Measurements from ENCODE around the gene MLPH. TPM values are rescaled to one million over a fixed set of nuclear protein-coding genes. Genes with fewer than 3 reads are reported as not detected.

The MLPH gene
- polyA plus RNA-seq, 1 experiment: 15.6 TPM

DNA sequence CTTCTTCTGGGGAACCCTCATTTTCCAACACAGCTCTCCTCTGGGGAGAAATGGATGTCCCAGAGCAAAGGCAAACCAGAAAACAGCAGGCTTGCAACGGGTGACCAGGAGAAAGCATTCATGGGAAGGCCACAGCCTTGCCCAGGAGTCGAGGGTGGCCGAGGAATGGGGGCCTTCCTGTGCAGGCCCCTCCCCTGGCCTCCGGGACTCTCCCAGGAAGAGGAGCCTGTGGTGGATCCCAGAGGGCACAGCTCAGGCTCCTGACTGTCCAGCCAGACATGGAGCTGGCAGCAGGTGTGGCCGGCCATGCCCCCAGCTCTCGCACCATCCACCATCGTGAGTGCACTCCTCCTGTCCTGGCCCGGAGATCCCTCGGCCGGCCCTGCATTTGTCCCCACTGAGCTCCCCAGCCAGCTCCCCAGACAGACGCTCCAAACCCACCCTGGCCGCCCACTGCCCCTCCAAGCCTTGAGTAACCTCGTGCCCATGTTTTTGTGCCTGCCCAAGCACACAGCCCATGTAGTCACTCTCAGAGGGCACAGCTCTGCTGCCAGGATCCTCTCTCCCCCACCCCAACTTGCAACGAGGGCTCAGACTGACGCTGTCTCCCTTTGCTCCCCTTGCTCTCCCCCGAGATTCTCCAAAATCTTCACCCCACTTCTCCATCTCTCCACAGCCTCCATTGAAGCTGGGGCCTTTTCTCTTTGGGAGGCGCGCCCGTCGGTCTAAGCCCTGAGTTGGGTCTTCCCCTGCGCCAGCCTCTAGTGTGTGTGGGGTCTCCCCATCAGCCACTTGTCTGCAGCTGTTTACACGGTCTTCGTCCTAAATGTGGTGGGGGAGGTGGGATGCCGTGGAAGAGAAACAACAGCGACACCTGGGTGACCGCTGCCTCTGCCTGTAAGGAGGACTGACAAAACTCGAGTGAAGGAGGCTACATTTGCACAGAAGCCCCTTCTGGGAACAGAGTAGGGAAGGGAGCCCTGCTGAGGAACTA, 89.1 kb downstream of the MLPH start:
- peaks cover 3% of the 10 kb centered on the region; the same call in 1 of the 2 replicates for H3K9me3 ChIP-seq (ENCODE audit: control insufficient read depth, insufficient read depth, low read length)
- no peak overlapping the region for H3K27ac ChIP-seq (ENCODE audit: low read depth, low read length)
- TF ChIP-seq, protein P1, sequence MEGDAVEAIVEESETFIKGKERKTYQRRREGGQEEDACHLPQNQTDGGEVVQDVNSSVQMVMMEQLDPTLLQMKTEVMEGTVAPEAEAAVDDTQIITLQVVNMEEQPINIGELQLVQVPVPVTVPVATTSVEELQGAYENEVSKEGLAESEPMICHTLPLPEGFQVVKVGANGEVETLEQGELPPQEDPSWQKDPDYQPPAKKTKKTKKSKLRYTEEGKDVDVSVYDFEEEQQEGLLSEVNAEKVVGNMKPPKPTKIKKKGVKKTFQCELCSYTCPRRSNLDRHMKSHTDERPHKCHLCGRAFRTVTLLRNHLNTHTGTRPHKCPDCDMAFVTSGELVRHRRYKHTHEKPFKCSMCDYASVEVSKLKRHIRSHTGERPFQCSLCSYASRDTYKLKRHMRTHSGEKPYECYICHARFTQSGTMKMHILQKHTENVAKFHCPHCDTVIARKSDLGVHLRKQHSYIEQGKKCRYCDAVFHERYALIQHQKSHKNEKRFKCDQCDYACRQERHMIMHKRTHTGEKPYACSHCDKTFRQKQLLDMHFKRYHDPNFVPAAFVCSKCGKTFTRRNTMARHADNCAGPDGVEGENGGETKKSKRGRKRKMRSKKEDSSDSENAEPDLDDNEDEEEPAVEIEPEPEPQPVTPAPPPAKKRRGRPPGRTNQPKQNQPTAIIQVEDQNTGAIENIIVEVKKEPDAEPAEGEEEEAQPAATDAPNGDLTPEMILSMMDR (IDR thresholded peaks at IDR 0.05; ENCODE audit: low read depth, low read length): no peak
- H3K27me3 ChIP-seq (ENCODE audit: control insufficient read depth, insufficient read depth, low read length): peaks cover 9% of the 10 kb centered on the region
- ChIA-PET CTCF (interaction anchor here (1.3 kb wide), 2 partner anchors 63 to 199 kb away, joined by 3 to 4 read pairs; no protein-coding TSS in a partner anchor), POLR2A (no interaction called here)
- no peak for DNase-seq (ENCODE audit: low read depth, low spot score)
- no peak overlapping the region for H3K4me3 ChIP-seq (ENCODE audit: low read depth, low read length)

DNA sequence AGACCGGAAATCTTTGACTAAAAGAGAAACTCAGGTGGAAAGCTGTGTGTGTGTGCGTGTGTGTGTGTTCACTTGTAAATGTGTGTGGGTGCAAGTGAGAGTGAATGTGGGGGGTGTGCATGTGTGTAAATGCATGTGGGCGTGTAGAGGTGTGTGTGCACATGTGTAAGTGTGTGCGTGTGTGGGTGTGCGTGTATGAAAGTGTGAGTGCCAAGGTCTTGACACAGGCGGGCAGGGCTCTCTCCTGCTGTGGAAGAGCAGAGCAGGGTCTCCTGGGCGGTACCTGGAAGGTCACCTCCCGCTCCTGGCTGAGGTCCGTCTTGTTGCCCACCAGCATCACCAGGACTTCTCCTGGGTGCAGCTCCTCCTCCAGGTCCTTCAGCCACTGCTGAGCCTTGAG, 89.9 kb downstream of the MLPH start:
- TF ChIP-seq, protein P1 (IDR thresholded peaks at IDR 0.05; ENCODE audit: low read depth, low read length): no peak
- Histone ChIP-seq H3K27me3 (ENCODE audit: control insufficient read depth, insufficient read depth, low read length) (peaks cover 9% of the 10 kb centered on the region), H3K4me3 (ENCODE audit: low read depth, low read length) (no peak overlapping the region), H3K27ac (ENCODE audit: low read depth, low read length) (no peak overlapping the region), H3K9me3 (ENCODE audit: control insufficient read depth, insufficient read depth, low read length) (peaks cover 3% of the 10 kb centered on the region; the same call in 1 of the 2 replicates)
- CTCF ChIA-PET: interaction anchor here (1.3 kb wide), 2 partner anchors 64 to 198 kb away, joined by 3 to 4 read pairs; no protein-coding TSS in a partner anchor
- POLR2A ChIA-PET: no interaction called here
- no peak for DNase-seq (ENCODE audit: low read depth, low spot score)

DNA sequence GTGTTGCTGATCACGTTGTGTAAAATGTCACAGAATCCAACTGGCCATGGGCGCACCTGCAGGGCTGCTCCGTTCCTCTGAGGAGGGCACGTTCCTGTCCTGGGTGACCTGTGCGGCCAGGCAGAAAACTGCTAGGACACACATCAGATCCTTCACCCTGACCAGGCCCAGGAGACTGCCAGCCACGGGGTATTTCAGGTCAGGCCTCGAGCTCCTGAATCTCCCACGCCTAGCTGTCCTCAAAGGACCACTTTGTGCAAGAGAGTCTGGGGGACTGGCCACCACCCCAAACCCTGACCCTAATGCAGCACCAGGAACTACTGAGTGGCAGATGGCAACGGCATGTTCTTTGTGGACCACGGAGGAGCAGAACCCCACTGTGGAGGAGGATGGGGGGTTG, 90.4 kb downstream of the MLPH start:
- no peak for DNase-seq (ENCODE audit: low read depth, low spot score)
- CTCF ChIA-PET: interaction anchor here (1.3 kb wide), 1 partner anchor 65 kb away, joined by 4 read pairs; no protein-coding TSS in a partner anchor
- TF ChIP-seq, protein P1 (IDR thresholded peaks at IDR 0.05; ENCODE audit: low read depth, low read length): no peak
- Histone ChIP-seq H3K9me3 (ENCODE audit: control insufficient read depth, insufficient read depth, low read length) (peaks cover 3% of the 10 kb centered on the region; the same call in 1 of the 2 replicates), H3K27ac (ENCODE audit: low read depth, low read length) (no peak overlapping the region), H3K4me3 (ENCODE audit: low read depth, low read length) (no peak overlapping the region), H3K27me3 (ENCODE audit: control insufficient read depth, insufficient read depth, low read length) (peaks cover 9% of the 10 kb centered on the region)
- POLR2A ChIA-PET: no interaction called here

DNA sequence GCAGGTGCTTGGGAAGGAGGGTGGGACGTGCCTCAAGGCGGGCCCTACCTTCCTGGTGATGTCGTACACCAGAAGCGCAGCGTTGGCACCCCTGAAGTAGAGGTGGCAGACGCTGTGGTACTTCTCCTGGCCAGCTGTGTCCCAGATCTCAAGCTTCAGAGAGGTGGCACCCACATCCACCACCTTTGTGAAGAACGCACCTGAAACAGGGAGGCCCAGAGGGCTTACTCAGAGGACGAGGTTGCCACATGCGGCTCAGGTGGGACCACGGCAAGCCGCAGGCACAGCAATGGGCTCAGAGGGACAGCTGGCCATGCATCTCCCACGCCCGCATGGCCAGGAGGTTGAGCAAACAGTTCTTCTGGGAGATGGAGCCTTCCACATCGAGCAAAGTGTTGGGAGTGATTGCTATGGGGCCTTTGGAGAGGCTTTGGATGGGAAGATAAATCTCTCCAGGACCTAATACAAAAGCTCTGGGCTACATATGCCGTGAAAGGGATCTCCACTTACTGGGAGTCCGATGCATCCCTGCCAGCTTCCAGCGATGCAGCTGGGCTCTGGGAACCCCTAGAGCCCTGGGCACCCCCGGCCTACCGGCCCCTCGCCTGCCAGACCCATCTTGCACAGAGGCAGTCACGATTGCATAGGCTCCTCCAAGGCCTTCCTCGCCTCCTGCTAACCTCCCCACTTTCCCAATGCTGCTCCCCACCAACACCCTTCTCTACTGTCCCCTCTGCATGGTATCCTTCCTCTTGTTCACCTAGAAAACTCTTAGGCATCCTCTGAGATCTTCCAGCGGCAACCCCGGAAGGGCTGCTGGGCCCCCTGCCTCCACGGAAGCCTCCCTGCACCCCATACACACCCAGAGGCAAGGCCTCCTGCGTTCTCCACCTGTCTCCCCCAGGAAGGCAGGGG, 91.2 kb downstream of the MLPH start:
- ChIA-PET POLR2A (no interaction called here), CTCF (no interaction called here)
- DNase-seq (ENCODE audit: low read depth, low spot score): no peak
- TF ChIP-seq, protein P1 (IDR thresholded peaks at IDR 0.05; ENCODE audit: low read depth, low read length): no peak
- H3K27ac ChIP-seq (ENCODE audit: low read depth, low read length): no peak overlapping the region
- H3K9me3 ChIP-seq (ENCODE audit: control insufficient read depth, insufficient read depth, low read length): peaks cover 3% of the 10 kb centered on the region; the same call in 1 of the 2 replicates
- H3K4me3 ChIP-seq (ENCODE audit: low read depth, low read length): no peak overlapping the region
- H3K27me3 ChIP-seq (ENCODE audit: control insufficient read depth, insufficient read depth, low read length): peaks cover 9% of the 10 kb centered on the region

All from AG04450 (cell line).